ENCODE results near the gene ST6GALNAC5. TPM values are rescaled to one million over a fixed set of nuclear protein-coding genes. Genes with fewer than 3 reads are reported as not detected.

ST6GALNAC5 gene
- total RNA-seq, 3 donors from 2014 or later (not counting 1 experiment from before 2014, with no cell fraction given), result not detected

- Histone ChIP-seq H3K27ac (ENCODE audit: low read length) (no peak overlapping the region), H3K9me3 (ENCODE audit: control insufficient read depth, insufficient read depth, low read length) (no peaks in the 10 kb centered on the region), H3K36me3 (ENCODE audit: control insufficient read depth, insufficient read depth, low read length) (no peaks in the 10 kb centered on the region), H3K4me3 (ENCODE audit: low read length) (no peak overlapping the region), H3K27me3 (ENCODE audit: control insufficient read depth, insufficient read depth, low read length) (no peaks in the 10 kb centered on the region), H3K4me1 (ENCODE audit: control insufficient read depth, insufficient read depth, low read length) (no peaks in the 10 kb centered on the region)
- WGBS (ENCODE audit: insufficient coverage), result 93% methylated on average over 2 of the region's 2 CpGs
- Mint-ChIP-seq H3K4me1 (no peaks in the 10 kb centered on the region), H3K9me3 (peaks cover 3 to 4% of the 10 kb centered on the region in 2 donors), H3K27ac (no peak overlapping the region), H3K36me3 (no peaks in the 10 kb centered on the region), H3K27me3 (ENCODE audit: low read depth in 2 of 2) (no peaks in the 10 kb centered on the region), H3K4me3 (no peak overlapping the region)
- DNase-seq (no peak), ATAC-seq (no peak)
- intact Hi-C loops (cut with micrococcal nuclease), result no loop called here
- TF ChIP-seq CTCF (IDR thresholded peaks at IDR 0.05), result no peak
These were observed 122.7 kb downstream of the ST6GALNAC5 start for GRCh38 chr1:76989976-76990375.

GRCh38 chr1:76993036-76993435, 125.8 kb downstream of the ST6GALNAC5 start:
- no peak overlapping the region for H3K4me3 Mint-ChIP-seq
- no peak overlapping the region for H3K4me3 ChIP-seq (ENCODE audit: low read length)
- no peak for ATAC-seq
- peaks cover 3 to 4% of the 10 kb centered on the region in 2 donors for H3K9me3 Mint-ChIP-seq
- DNase-seq, result no peak
- H3K27ac Mint-ChIP-seq, result no peak overlapping the region
- H3K9me3 ChIP-seq (ENCODE audit: control insufficient read depth, insufficient read depth, low read length), result no peaks in the 10 kb centered on the region
- no peaks in the 10 kb centered on the region for H3K36me3 ChIP-seq (ENCODE audit: control insufficient read depth, insufficient read depth, low read length)
- H3K27ac ChIP-seq (ENCODE audit: low read length), result no peak overlapping the region
- intact Hi-C loops (cut with micrococcal nuclease), result no loop called here
- H3K4me1 ChIP-seq (ENCODE audit: control insufficient read depth, insufficient read depth, low read length), result no peaks in the 10 kb centered on the region
- H3K27me3 Mint-ChIP-seq (ENCODE audit: low read depth in 2 of 2), result no peaks in the 10 kb centered on the region
- no peak for TF ChIP-seq CTCF (IDR thresholded peaks at IDR 0.05)
- no peaks in the 10 kb centered on the region for H3K27me3 ChIP-seq (ENCODE audit: control insufficient read depth, insufficient read depth, low read length)
- H3K4me1 Mint-ChIP-seq, result no peaks in the 10 kb centered on the region
- 100% methylated on average over 1 of the region's 1 CpG for WGBS (ENCODE audit: insufficient coverage)
- H3K36me3 Mint-ChIP-seq, result no peaks in the 10 kb centered on the region

GRCh38 chr1:76998582-76999223, 131.4 kb downstream of the ST6GALNAC5 start:
- no peaks in the 10 kb centered on the region for H3K36me3 Mint-ChIP-seq
- TF ChIP-seq CTCF (IDR thresholded peaks at IDR 0.05), result no peak
- H3K9me3 ChIP-seq (ENCODE audit: control insufficient read depth, insufficient read depth, low read length), result no peaks in the 10 kb centered on the region
- no peak overlapping the region for H3K4me3 ChIP-seq (ENCODE audit: low read length)
- H3K4me3 Mint-ChIP-seq, result no peak overlapping the region
- no peaks in the 10 kb centered on the region for H3K36me3 ChIP-seq (ENCODE audit: control insufficient read depth, insufficient read depth, low read length)
- DNase-seq (no peak), ATAC-seq (no peak)
- no peaks in the 10 kb centered on the region for H3K27me3 Mint-ChIP-seq (ENCODE audit: low read depth in 2 of 2)
- no peak overlapping the region for H3K27ac Mint-ChIP-seq
- H3K27me3 ChIP-seq (ENCODE audit: control insufficient read depth, insufficient read depth, low read length), result no peaks in the 10 kb centered on the region
- H3K4me1 ChIP-seq (ENCODE audit: control insufficient read depth, insufficient read depth, low read length), result no peaks in the 10 kb centered on the region
- no peaks in the 10 kb centered on the region for H3K9me3 Mint-ChIP-seq
- no peaks in the 10 kb centered on the region for H3K4me1 Mint-ChIP-seq
- intact Hi-C loops (cut with micrococcal nuclease), result no loop called here
- no peak overlapping the region for H3K27ac ChIP-seq (ENCODE audit: low read length)
- 94% methylated on average over 4 of the region's 4 CpGs for WGBS (ENCODE audit: insufficient coverage)

- ATAC-seq (no peak), DNase-seq (no peak)
- intact Hi-C loops (cut with micrococcal nuclease), result no loop called here
- Mint-ChIP-seq H3K4me1 (no peaks in the 10 kb centered on the region), H3K36me3 (no peaks in the 10 kb centered on the region), H3K27ac (no peak overlapping the region), H3K4me3 (no peak overlapping the region), H3K9me3 (peaks cover 2 to 3% of the 10 kb centered on the region in 2 donors), H3K27me3 (ENCODE audit: low read depth in 2 of 2) (peaks cover 0 to 3% of the 10 kb centered on the region in 2 donors)
- Histone ChIP-seq H3K27me3 (ENCODE audit: control insufficient read depth, insufficient read depth, low read length) (no peaks in the 10 kb centered on the region), H3K27ac (ENCODE audit: low read length) (no peak overlapping the region), H3K36me3 (ENCODE audit: control insufficient read depth, insufficient read depth, low read length) (no peaks in the 10 kb centered on the region), H3K9me3 (ENCODE audit: control insufficient read depth, insufficient read depth, low read length) (no peaks in the 10 kb centered on the region), H3K4me1 (ENCODE audit: control insufficient read depth, insufficient read depth, low read length) (no peaks in the 10 kb centered on the region), H3K4me3 (ENCODE audit: low read length) (no peak overlapping the region)
- no peak for TF ChIP-seq CTCF (IDR thresholded peaks at IDR 0.05)
- 84% methylated on average over 3 of the region's 3 CpGs for WGBS (ENCODE audit: insufficient coverage)
These were observed 140.4 kb downstream of the ST6GALNAC5 start for GRCh38 chr1:77007675-77008074.
